WERI-Rb-1 (cell line): ENCODE data around the gene NEUROG3.

Experiments used
- DNase-seq: peaks from one replicate; pipeline ENCODE4 v3.0.0-alpha.2; 2020
- H3K27ac ChIP-seq: fragments of 250-450 bp; sonication (Bioruptor Pico); 2 replicates; pipeline ENCODE4 v1.5.1; 2020; ENCODE audit warnings: mild to moderate bottlenecking, moderate library complexity
- H3K27me3 ChIP-seq: fragments of 250-450 bp; sonication (Bioruptor Pico); 2 replicates; pipeline ENCODE4 v1.5.1; 2021; ENCODE audit warnings: mild to moderate bottlenecking, low read depth, moderate library complexity; ENCODE audit not compliant: insufficient read depth, severe bottlenecking
- H3K36me3 ChIP-seq: fragments of 250-450 bp; sonication (Bioruptor Pico); 2 replicates; pipeline ENCODE4 v1.5.1; 2020; ENCODE audit warnings: mild to moderate bottlenecking, moderate library complexity
- H3K4me3 ChIP-seq: 2 replicates; pipeline ENCODE4 v1.5.1; 2011; ENCODE audit warnings: low read depth, mild to moderate bottlenecking, control low read depth, low read length
- H3K9me3 ChIP-seq: fragments of 250-450 bp; sonication (Bioruptor Pico); 2 replicates; pipeline ENCODE4 v1.5.1; 2021; ENCODE audit warnings: mild to moderate bottlenecking, moderate library complexity; ENCODE audit not compliant: severe bottlenecking
- TF ChIP-seq, protein P1 (sequence below): IDR thresholded peaks from 2 replicates; pipeline ENCODE4 v1.5.1; 2011; ENCODE audit warnings: low read depth, mild to moderate bottlenecking, control low read depth, inconsistent platforms, low read length

Gene NEUROG3

GRCh38 chr10:69614130-69614529, 40.9 kb upstream of the NEUROG3 start:
- DNase-seq = no peak
- TF ChIP-seq, protein P1, sequence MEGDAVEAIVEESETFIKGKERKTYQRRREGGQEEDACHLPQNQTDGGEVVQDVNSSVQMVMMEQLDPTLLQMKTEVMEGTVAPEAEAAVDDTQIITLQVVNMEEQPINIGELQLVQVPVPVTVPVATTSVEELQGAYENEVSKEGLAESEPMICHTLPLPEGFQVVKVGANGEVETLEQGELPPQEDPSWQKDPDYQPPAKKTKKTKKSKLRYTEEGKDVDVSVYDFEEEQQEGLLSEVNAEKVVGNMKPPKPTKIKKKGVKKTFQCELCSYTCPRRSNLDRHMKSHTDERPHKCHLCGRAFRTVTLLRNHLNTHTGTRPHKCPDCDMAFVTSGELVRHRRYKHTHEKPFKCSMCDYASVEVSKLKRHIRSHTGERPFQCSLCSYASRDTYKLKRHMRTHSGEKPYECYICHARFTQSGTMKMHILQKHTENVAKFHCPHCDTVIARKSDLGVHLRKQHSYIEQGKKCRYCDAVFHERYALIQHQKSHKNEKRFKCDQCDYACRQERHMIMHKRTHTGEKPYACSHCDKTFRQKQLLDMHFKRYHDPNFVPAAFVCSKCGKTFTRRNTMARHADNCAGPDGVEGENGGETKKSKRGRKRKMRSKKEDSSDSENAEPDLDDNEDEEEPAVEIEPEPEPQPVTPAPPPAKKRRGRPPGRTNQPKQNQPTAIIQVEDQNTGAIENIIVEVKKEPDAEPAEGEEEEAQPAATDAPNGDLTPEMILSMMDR = no peak
- Histone ChIP-seq H3K27ac (no peak overlapping the region), H3K27me3 (no peaks in the 10 kb centered on the region), H3K36me3 (no peaks in the 10 kb centered on the region), H3K9me3 (peaks cover 11% of the 10 kb centered on the region), H3K4me3 (no peak overlapping the region)

DNA sequence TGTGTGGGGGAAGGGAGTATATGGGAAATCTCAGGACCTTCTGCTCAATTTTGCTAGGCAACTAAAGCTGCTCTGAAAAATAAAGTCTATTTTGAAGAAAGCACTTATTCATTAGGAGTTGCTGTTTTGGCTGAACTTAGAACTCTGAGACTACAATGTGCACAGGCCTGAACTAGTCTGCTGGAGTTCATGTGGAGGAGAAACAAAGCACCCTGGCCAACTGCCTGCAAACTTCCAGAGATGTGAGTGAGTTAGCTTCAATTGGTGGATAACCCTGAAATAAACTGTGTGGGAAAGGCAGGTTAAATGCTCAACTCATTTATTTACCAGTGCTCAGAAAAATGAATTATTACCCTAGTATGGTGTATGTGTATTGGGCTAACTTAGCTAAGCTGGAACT, 39.5 kb upstream of the NEUROG3 start:
- DNase-seq = no peak
- H3K9me3 ChIP-seq = peaks cover 11% of the 10 kb centered on the region
- no peaks in the 10 kb centered on the region for H3K27me3 ChIP-seq

DNA sequence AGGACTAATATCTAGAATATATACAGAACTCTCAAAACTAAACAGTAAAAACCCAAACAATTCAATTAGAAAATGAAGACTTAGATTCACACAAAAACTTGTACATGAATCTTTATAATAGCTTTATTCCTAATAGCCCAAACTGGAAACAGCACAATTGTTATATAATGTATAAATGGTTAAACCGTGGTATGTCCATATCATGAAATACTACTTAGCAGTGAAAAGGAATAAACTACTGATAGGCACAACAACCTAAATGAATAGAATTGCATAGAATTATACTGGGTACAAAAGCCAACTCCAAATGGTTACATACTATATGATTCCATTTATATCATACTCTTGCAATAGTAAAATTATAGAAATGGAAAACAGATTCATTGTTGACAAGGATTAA, 35.9 kb upstream of the NEUROG3 start:
- DNase-seq = no peak
- peaks cover 8% of the 10 kb centered on the region for H3K9me3 ChIP-seq
- H3K4me3 ChIP-seq = no peak overlapping the region
- H3K27me3 ChIP-seq = no peaks in the 10 kb centered on the region
- TF ChIP-seq, protein P1 = no peak
- no peak overlapping the region for H3K27ac ChIP-seq
- H3K36me3 ChIP-seq = no peaks in the 10 kb centered on the region

More for the DNA sequence above, 39.5 kb upstream of the NEUROG3 start:
- no peaks in the 10 kb centered on the region for H3K36me3 ChIP-seq
- no peak overlapping the region for H3K27ac ChIP-seq
- no peak overlapping the region for H3K4me3 ChIP-seq
- TF ChIP-seq, protein P1 = no peak

DNA sequence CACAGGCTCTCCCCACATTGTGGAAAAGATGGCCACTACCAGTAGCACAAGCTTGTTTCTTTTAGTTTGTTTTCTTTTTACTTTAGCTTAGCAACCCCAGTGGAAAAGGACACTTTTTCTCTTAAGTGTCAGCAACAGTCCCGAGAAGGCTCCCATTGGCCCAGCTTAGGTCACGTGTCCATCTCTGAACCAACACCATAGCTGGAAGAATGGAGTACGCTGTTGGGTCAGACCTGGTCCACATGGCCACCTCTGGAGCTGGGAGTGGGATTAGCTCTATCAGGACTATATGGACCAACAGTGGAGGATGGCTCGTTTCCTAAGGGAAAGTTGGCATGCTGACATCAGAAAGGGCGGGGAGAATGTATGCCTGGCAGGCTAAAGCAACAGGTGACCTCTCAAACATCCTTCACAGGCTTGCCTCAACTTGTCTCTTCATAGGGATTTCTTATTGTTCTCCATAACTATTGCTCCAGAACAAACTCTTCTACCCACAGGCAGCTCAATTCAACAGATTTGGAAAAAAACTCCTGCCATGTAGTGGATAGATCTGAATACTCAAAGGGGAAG, 27.6 kb upstream of the NEUROG3 start:
- no peak overlapping the region for H3K4me3 ChIP-seq
- TF ChIP-seq, protein P1 = no peak
- H3K27me3 ChIP-seq = peaks cover 2% of the 10 kb centered on the region
- no peak for DNase-seq
- no peaks in the 10 kb centered on the region for H3K9me3 ChIP-seq
- H3K27ac ChIP-seq = no peak overlapping the region
- H3K36me3 ChIP-seq = no peaks in the 10 kb centered on the region

GRCh38 chr10:69588358-69588757, 15.1 kb upstream of the NEUROG3 start:
- no peak for DNase-seq
- Histone ChIP-seq H3K9me3 (peaks cover 7% of the 10 kb centered on the region), H3K4me3 (no peak overlapping the region), H3K27me3 (no peaks in the 10 kb centered on the region), H3K27ac (no peak overlapping the region), H3K36me3 (no peaks in the 10 kb centered on the region)
- TF ChIP-seq, protein P1 = no peak

GRCh38 chr10:69584624-69585023, 11.4 kb upstream of the NEUROG3 start:
- Histone ChIP-seq H3K36me3 (no peaks in the 10 kb centered on the region), H3K27ac (no peak overlapping the region), H3K4me3 (no peak overlapping the region), H3K9me3 (peaks cover 11% of the 10 kb centered on the region), H3K27me3 (peaks cover 25% of the 10 kb centered on the region)
- TF ChIP-seq, protein P1 = no peak
- no peak for DNase-seq
